GM19035 (cell line): ENCODE results near the gene NIT1.

ENCODE experiments used
- ATAC-seq: cut with Tn5 transposase; IDR thresholded peaks from one replicate; pipeline ENCODE4 v1.9.1; 2021; ENCODE audit not compliant: unreplicated experiment

NIT1 gene

GRCh38 chr1:161083748-161084596, 33.9 kb upstream of the NIT1 start:
- no peak for ATAC-seq

- no peak for ATAC-seq
These were observed 33.3 kb upstream of the NIT1 start for GRCh38 chr1:161084597-161084988.

GRCh38 chr1:161085165-161085564, 32.7 kb upstream of the NIT1 start:
- ATAC-seq: no peak

GRCh38 chr1:161086457-161086856, 31.4 kb upstream of the NIT1 start:
- no peak for ATAC-seq

GRCh38 chr1:161088587-161089110, 29.3 kb upstream of the NIT1 start:
- ATAC-seq: no peak

GRCh38 chr1:161089251-161089924, 28.5 kb upstream of the NIT1 start, which contains the start of gene NECTIN4:
NECTIN4 (minus strand) TSS chr1:161089558; CDS start chr1:161089296, 262 bp downstream.
- ATAC-seq: no peak

GRCh38 chr1:161089938-161090337, 28.0 kb upstream of the NIT1 start:
- ATAC-seq: no peak

- no peak for ATAC-seq
These were observed 27.3 kb upstream of the NIT1 start for GRCh38 chr1:161090617-161091016.

- ATAC-seq: no peak
These were observed 26.8 kb upstream of the NIT1 start for GRCh38 chr1:161091093-161091492.

- ATAC-seq: no peak
These were observed 26.0 kb upstream of the NIT1 start for GRCh38 chr1:161091796-161092507.

GRCh38 chr1:161092621-161093028, 25.3 kb upstream of the NIT1 start:
- no peak for ATAC-seq

- ATAC-seq: no peak
These were observed 23.4 kb upstream of the NIT1 start for GRCh38 chr1:161094481-161094880.

GRCh38 chr1:161095230-161095629, 22.7 kb upstream of the NIT1 start:
- no peak for ATAC-seq

GRCh38 chr1:161096015-161096414, 21.9 kb upstream of the NIT1 start:
- ATAC-seq: no peak

- no peak for ATAC-seq
These were observed 21.4 kb upstream of the NIT1 start for GRCh38 chr1:161096530-161096929.

GRCh38 chr1:161098210-161099068, 19.5 kb upstream of the NIT1 start, which contains the start of gene KLHDC9:
KLHDC9 (plus strand) TSS chr1:161098361; CDS start chr1:161098536, 175 bp downstream.
- ATAC-seq: peak; percentile 78

- ATAC-seq: no peak
These were observed 18.7 kb upstream of the NIT1 start for GRCh38 chr1:161099090-161099802.

- ATAC-seq: no peak
These were observed 17.3 kb upstream of the NIT1 start for GRCh38 chr1:161100556-161100955.

- no peak for ATAC-seq
These were observed 11.5 kb upstream of the NIT1 start for GRCh38 chr1:161106431-161106830.

GRCh38 chr1:161111117-161111516, 6.8 kb upstream of the NIT1 start:
- ATAC-seq: no peak
